Endothelial cell of umbilical vein (primary cell): ENCODE measurements around the gene TRMT61B.

Experiments used
- CTCF ChIP-seq, 2 donors: IDR thresholded peaks; 1 replicate in 1 of 2; 2 replicates in 1 of 2; pipeline ENCODE4 v1.5.1; 2011; ENCODE audit warnings: low read length in 2 of 2, mild to moderate bottlenecking in 2 of 2, moderate library complexity in 2 of 2, control low read depth in 1 of 2, inconsistent platforms in 1 of 2, low read depth in 1 of 2; ENCODE audit not compliant: insufficient read depth in 1 of 2; ENCODE audit errors: extremely low read depth in 1 of 2
- EZH2 ChIP-seq: IDR thresholded peaks from 2 replicates; pipeline ENCODE4 v1.6.1; 2012; ENCODE audit warnings: borderline replicate concordance, low read depth, mild to moderate bottlenecking, moderate library complexity, low read length, inconsistent platforms; ENCODE audit not compliant: severe bottlenecking
- FOS ChIP-seq: IDR thresholded peaks from 2 replicates; pipeline ENCODE4 v1.6.1; 2011; ENCODE audit warnings: mild to moderate bottlenecking, low read length, moderate library complexity, borderline replicate concordance; ENCODE audit not compliant: insufficient read depth
- GATA2 ChIP-seq: IDR thresholded peaks from 2 replicates; pipeline ENCODE4 v1.7.0; 2011; ENCODE audit warnings: low read depth, mild to moderate bottlenecking, moderate library complexity, mixed read lengths, low read length; ENCODE audit not compliant: insufficient read length, insufficient read depth
- JUN ChIP-seq: IDR thresholded peaks from 2 replicates; pipeline ENCODE4 v1.6.1; 2011; ENCODE audit warnings: borderline replicate concordance, low read depth; ENCODE audit not compliant: insufficient read length, insufficient read depth
- MAX ChIP-seq: IDR thresholded peaks from 2 replicates; pipeline ENCODE4 v1.6.1; 2011; ENCODE audit not compliant: insufficient read depth, insufficient read length
- POLR2A ChIP-seq: IDR thresholded peaks from 2 replicates; pipeline ENCODE4 v1.6.1; 2012; ENCODE audit warnings: low read depth, mild to moderate bottlenecking, control low read depth, low read length
- POLR2AphosphoS5 ChIP-seq: IDR thresholded peaks from 2 replicates; pipeline ENCODE4 v1.6.1; 2012; ENCODE audit warnings: low read depth, mild to moderate bottlenecking, control low read depth, low read length, moderate library complexity; ENCODE audit not compliant: insufficient read depth

- TF ChIP-seq POLR2AphosphoS5 (no peak), FOS (no peak), POLR2A (no peak), CTCF (IDR thresholded peaks at IDR 0.05; ENCODE audit: extremely low read depth in 1 of 2, insufficient read depth in 1 of 2, low read depth in 1 of 2, low read length in 2 of 2) (no peak), EZH2 (no peak), JUN (no peak), MAX (no peak), GATA2 (no peak)
These were observed 31.1 kb upstream of the TRMT61B start for GRCh38 chr2:28901202-28901601.
